ENCODE data around the gene EXOC8.

Gene EXOC8

GRCh38 chr1:231312432-231312788, 25.2 kb downstream of the EXOC8 start:
- DNase-seq = no peak

GRCh38 chr1:231311720-231312431, 25.8 kb downstream of the EXOC8 start:
- DNase-seq = no peak

- DNase-seq = no peak
Observed at GRCh38 chr1:231310391-231310934, 27.2 kb downstream of the EXOC8 start.

GRCh38 chr1:231301990-231302389, 35.7 kb downstream of the EXOC8 start:
- no peak for DNase-seq

- DNase-seq = no peak
Observed at GRCh38 chr1:231295938-231296337, 41.7 kb downstream of the EXOC8 start.

- no peak for DNase-seq
Observed at GRCh38 chr1:231286603-231287002, 51.0 kb downstream of the EXOC8 start.

GRCh38 chr1:231284441-231284840, 53.2 kb downstream of the EXOC8 start:
- no peak for DNase-seq

All from activated naive CD4-positive, alpha-beta T cell (primary cell).